H1 (cell line): Measurements from ENCODE around the gene DMXL2. TPM values are rescaled to one million over a fixed set of nuclear protein-coding genes. Genes with fewer than 3 reads are reported as not detected.
A peak's percentile ranks its signal among the peaks of the same experiment; 100 is the strongest.

Source experiments
- CTCF ChIA-PET: fragments of 300-600 bp; sonication (Branson Sonifier 250); formaldehyde crosslinking; loops from one replicate; lab custom pipeline; 2021; ENCODE audit not compliant: partially characterized antibody; lab: Charles Lee
- POLR2A ChIA-PET: fragments of 300-600 bp; sonication (Branson Sonifier 250); formaldehyde crosslinking; loops from one replicate; lab custom pipeline; 2021; ENCODE audit warnings: inconsistent platforms; ENCODE audit not compliant: partially characterized antibody; lab: Charles Lee
- DNase-seq, 2 experiments: peaks; one replicate each; pipeline versions ENCODE4 v3.0.0 to v3.0.0-alpha.2; 2010 to 2022; ENCODE audit warnings: low spot score in 2 of 2, low read depth in 1 of 2, mixed read lengths in 1 of 2
- FAIRE-seq: peaks from 2 replicates; lab custom pipeline; 2011; peaks lifted over from hg19 to GRCh38; lab: Jason Lieb, UNC
- H2AFZ ChIP-seq: 2 replicates; pipeline ENCODE4 v1.8.1; 2012; ENCODE audit warnings: low read length, inconsistent platforms
- H2AK5ac ChIP-seq: 2 replicates; pipeline ENCODE4 v1.6.1; 2013; ENCODE audit warnings: low read depth, low read length
- H2BK120ac ChIP-seq: replicated peaks from 2 replicates; pipeline ENCODE3; 2013; ENCODE audit warnings: low read depth, low read length, inconsistent platforms
- H2BK12ac ChIP-seq: 2 replicates; pipeline ENCODE4 v1.6.1; 2013; ENCODE audit warnings: low read depth, low read length
- H2BK15ac ChIP-seq: 2 replicates; pipeline ENCODE4 v1.6.1; 2013; ENCODE audit warnings: low read length
- H2BK20ac ChIP-seq: 2 replicates; pipeline ENCODE4 v1.6.1; 2013; ENCODE audit warnings: low read length
- H2BK5ac ChIP-seq: 2 replicates; pipeline ENCODE4 v1.6.1; 2013; ENCODE audit warnings: low read depth, low read length
- H3K14ac ChIP-seq: 2 replicates; pipeline ENCODE4 v1.6.1; 2013; ENCODE audit warnings: inconsistent platforms; ENCODE audit not compliant: insufficient read length
- H3K18ac ChIP-seq: 2 replicates; pipeline ENCODE4 v1.6.1; 2013; ENCODE audit warnings: low read length; ENCODE audit errors: extremely low read depth
- H3K23ac ChIP-seq: 2 replicates; pipeline ENCODE4 v1.6.1; 2013; ENCODE audit warnings: inconsistent platforms; ENCODE audit not compliant: insufficient read length
- H3K23me2 ChIP-seq: 2 replicates; pipeline ENCODE4 v1.6.1; 2013; ENCODE audit warnings: low read depth, low read length
- H3K27ac ChIP-seq: 2 replicates; pipeline ENCODE4 v1.6.1; 2011; ENCODE audit warnings: low read depth, low read length, inconsistent platforms
- H3K27me3 ChIP-seq, 4 experiments: replicated peaks in 1 of 4; 1 replicate in 1 of 4; 2 replicates in 3 of 4; pipeline versions ENCODE4 v1.6.1 to v1.8.1; 2011 to 2013; ENCODE audit warnings: low read length in 3 of 4, mild to moderate bottlenecking in 3 of 4, inconsistent platforms in 2 of 4, mixed read lengths in 2 of 4, moderate library complexity in 1 of 4; ENCODE audit not compliant: control insufficient read depth in 3 of 4, insufficient read depth in 3 of 4; ENCODE audit errors: extremely low read depth in 1 of 4
- H3K36me3 ChIP-seq, 4 experiments: 2 replicates each; pipeline versions ENCODE4 v1.6.1 to v1.8.1; 2011 to 2013; ENCODE audit warnings: mild to moderate bottlenecking in 4 of 4, low read length in 3 of 4, moderate library complexity in 2 of 4, control low read depth in 1 of 4, inconsistent platforms in 1 of 4; ENCODE audit not compliant: insufficient read depth in 4 of 4, control insufficient read depth in 2 of 4
- H3K4ac ChIP-seq: replicated peaks from 2 replicates; pipeline ENCODE3; 2013; ENCODE audit warnings: low read length, low read depth, mixed read lengths, inconsistent platforms; ENCODE audit not compliant: insufficient read length
- H3K4me1 ChIP-seq, 4 experiments: replicated peaks in 1 of 4; 1 replicate in 1 of 4; 2 replicates in 3 of 4; pipeline versions ENCODE4 v1.6.1 to v1.8.1; 2011 to 2013; ENCODE audit warnings: low read length in 3 of 4, inconsistent platforms in 2 of 4, mixed read lengths in 1 of 4; ENCODE audit not compliant: insufficient read depth in 4 of 4, control insufficient read depth in 3 of 4
- H3K4me2 ChIP-seq, 2 experiments: 2 replicates each; pipeline versions ENCODE4 v1.6.1 to v1.8.1; 2011 to 2013; ENCODE audit warnings: low read depth in 2 of 2, low read length in 2 of 2, control low read depth in 1 of 2, inconsistent platforms in 1 of 2, mild to moderate bottlenecking in 1 of 2; ENCODE audit not compliant: insufficient read depth in 1 of 2
- H3K4me3 ChIP-seq, 4 experiments: fragments of 200-600, 300-600 bp in 1 of 4; sonication (generic), shearing (Covaris generic), sonication (Bioruptor Twin) in 1 of 4; 2 replicates each; pipeline versions ENCODE4 v1.5.1 to v1.8.1; 2011 to 2016; ENCODE audit warnings: low read length in 4 of 4, low read depth in 3 of 4, control low read depth in 2 of 4, inconsistent platforms in 2 of 4, mild to moderate bottlenecking in 2 of 4, mixed read lengths in 1 of 4, moderate library complexity in 1 of 4; ENCODE audit not compliant: insufficient read depth in 2 of 4; ENCODE audit errors: extremely low read depth in 1 of 4
- H3K56ac ChIP-seq: replicated peaks from 2 replicates; pipeline ENCODE3; 2013; ENCODE audit warnings: low read depth, mild to moderate bottlenecking, mixed read lengths, low read length, inconsistent platforms; ENCODE audit not compliant: insufficient read length
- H3K79me1 ChIP-seq: 2 replicates; pipeline ENCODE4 v1.6.1; 2013; ENCODE audit warnings: low read depth, low read length, control low read depth
- H3K79me2 ChIP-seq, 2 experiments: 2 replicates each; pipeline versions ENCODE4 v1.6.1 to v1.8.1; 2012 to 2013; ENCODE audit warnings: low read length in 2 of 2, mild to moderate bottlenecking in 2 of 2, inconsistent platforms in 1 of 2; ENCODE audit not compliant: insufficient read depth in 2 of 2, control insufficient read depth in 1 of 2
- H3K9ac ChIP-seq, 4 experiments: replicated peaks in 1 of 4; 1 replicate in 1 of 4; 2 replicates in 3 of 4; pipeline versions ENCODE4 v1.6.1 to v1.8.1; 2011 to 2013; ENCODE audit warnings: low read depth in 3 of 4, low read length in 3 of 4, control low read depth in 2 of 4, mild to moderate bottlenecking in 2 of 4, moderate library complexity in 2 of 4, inconsistent platforms in 1 of 4; ENCODE audit errors: extremely low read depth in 1 of 4
- H3K9me3 ChIP-seq, 2 experiments: 2 replicates each; pipeline versions ENCODE4 v1.6.1 to v1.8.1; 2012 to 2013; ENCODE audit warnings: mild to moderate bottlenecking in 2 of 2, moderate library complexity in 2 of 2, control low read depth in 1 of 2, inconsistent platforms in 1 of 2, low read depth in 1 of 2, low read length in 1 of 2, mixed read lengths in 1 of 2; ENCODE audit not compliant: insufficient read depth in 2 of 2
- H4K20me1 ChIP-seq, 2 experiments: replicated peaks in 1 of 2; 2 replicates each; pipeline versions ENCODE3 to v1.8.1; 2011 to 2013; ENCODE audit warnings: inconsistent platforms in 2 of 2, low read length in 2 of 2, mild to moderate bottlenecking in 1 of 2; ENCODE audit not compliant: insufficient read depth in 2 of 2, control insufficient read depth in 1 of 2
- H4K5ac ChIP-seq: 2 replicates; pipeline ENCODE4 v1.6.1; 2013; ENCODE audit warnings: low read length, low read depth, mixed read lengths, inconsistent platforms; ENCODE audit not compliant: insufficient read length
- H4K8ac ChIP-seq: 2 replicates; pipeline ENCODE4 v1.8.0; 2013; ENCODE audit warnings: mild to moderate bottlenecking, moderate library complexity, low read length, inconsistent platforms; ENCODE audit not compliant: insufficient read depth; ENCODE audit errors: extremely low read depth
- H4K91ac ChIP-seq: replicated peaks from 2 replicates; pipeline ENCODE3; 2013; ENCODE audit warnings: low read length, mixed read lengths, inconsistent platforms; ENCODE audit not compliant: insufficient read length
- BACH1 ChIP-seq: IDR thresholded peaks from 2 replicates; pipeline ENCODE4 v1.6.1; 2012; ENCODE audit warnings: low read length, improper control_type of control experiment
- EZH2 ChIP-seq: fragments of 200-600 bp; sonication (generic); IDR thresholded peaks from 2 replicates; pipeline ENCODE4 v1.7.1; 2012; ENCODE audit warnings: low read depth, mild to moderate bottlenecking, moderate library complexity, low read length, inconsistent platforms; ENCODE audit not compliant: severe bottlenecking
- MAX ChIP-seq: IDR thresholded peaks from 2 replicates; pipeline ENCODE4 v1.6.1; 2012; ENCODE audit warnings: inconsistent platforms
- RNF2 ChIP-seq: fragments of 200-900, 300-1000 bp; sonication (generic); IDR thresholded peaks from 2 replicates; pipeline ENCODE4 v1.7.1; 2016; ENCODE audit warnings: borderline replicate concordance, low read depth, mild to moderate bottlenecking, antibody characterized with exemption, low read length; ENCODE audit not compliant: poor library complexity, severe bottlenecking; ENCODE audit errors: missing control alignments
- SIRT6 ChIP-seq: IDR thresholded peaks from one replicate; pipeline ENCODE4 v1.7.1; 2012; ENCODE audit warnings: low read length, inconsistent platforms
- SP4 ChIP-seq: IDR thresholded peaks from 2 replicates; pipeline ENCODE4 v1.6.1; 2012; ENCODE audit warnings: low read length, inconsistent platforms
- TAF7 ChIP-seq: optimal IDR thresholded peaks from 2 replicates; pipeline ENCODE3; 2011; ENCODE audit warnings: low read depth, mild to moderate bottlenecking, inconsistent platforms, low read length, moderate library complexity, borderline replicate concordance
- TEAD4 ChIP-seq: IDR thresholded peaks from 2 replicates; pipeline ENCODE4 v1.6.1; 2012; ENCODE audit warnings: low read depth, low read length, inconsistent platforms, mixed read lengths
- WGBS, 2 experiments: shearing (Covaris generic) in 1 of 2; methylation state at CpG; one replicate each; pipeline versions ENCODE4 v1.1.6 to v1.1.7; 2013 to 2015; ENCODE audit warnings: low lambda C conversion rate in 2 of 2, mixed read lengths in 2 of 2, inconsistent platforms in 1 of 2, low coverage in 1 of 2, missing lambda C conversion rate in 1 of 2; ENCODE audit not compliant: insufficient replicate concordance in 2 of 2, insufficient coverage in 1 of 2, insufficient read length in 1 of 2; ENCODE audit errors: extremely low coverage in 1 of 2, missing lambda C conversion rate in 1 of 2; 5-methylcytosine and 5-hydroxymethylcytosine counted together
- polyA plus RNA-seq, 7 experiments: library from polyadenylated mRNA; depleted of rRNA in 3 of 7; stranded (reverse) in 5 of 7; unstranded in 2 of 7; fragments of >200 nt in 5 of 7; fragments of 200-250 nt in 2 of 7; gene quantifications; 1 replicate in 5 of 7; 2 replicates in 1 of 7; 4 replicates in 1 of 7; pipeline versions ENCODE4 v1.2.1 to v1.2.3, GENCODE V29; 2011 to 2013; ENCODE audit warnings: missing spikeins in 2 of 7, mixed read lengths in 2 of 7
- total RNA-seq: library from RNA; stranded (reverse); fragmentation: NEBNext Ultra II Directional; extraction: Animal tissue kit (Norgen Biotek cat#: 25700); gene quantifications from 2 replicates; pipeline ENCODE4 v1.2.1, GENCODE V29; 2021

Gene DMXL2
- total and polyA plus RNA-seq, 2 of the 8 experiments (the other 6 are each of a cell fraction or from before 2014, with no cell fraction given): 9.5 to 10.6 TPM

GRCh38 chr15:51620641-51621040 lies 1.9 kb downstream of the DMXL2 start:
- no peak overlapping the region for H4K8ac ChIP-seq
- H3K27me3 ChIP-seq: peaks cover 0 to 10% (median 4%) of the 10 kb centered on the region in 4 experiments; a peak in 5 of 7 replicates
- no peak overlapping the region for H3K56ac ChIP-seq
- 81% methylated on average over 4 of the region's 4 CpGs; no CpG with 5 or more reads in 1 of the 2 experiments for WGBS, 2 experiments
- CTCF ChIA-PET: interaction anchor here (1.3 kb wide), 2 partner anchors 84 to 156 kb away, joined by 6 read pairs; no protein-coding TSS in a partner anchor
- no peak overlapping the region for H4K5ac ChIP-seq
- no peak overlapping the region for H2BK5ac ChIP-seq
- H3K79me1 ChIP-seq: no peaks in the 10 kb centered on the region
- no peak overlapping the region for H2BK20ac ChIP-seq
- TF ChIP-seq SIRT6 (no peak), SP4 (no peak), EZH2 (no peak), BACH1 (no peak), MAX (no peak), TEAD4 (no peak), TAF7 (no peak), RNF2 (no peak)
- FAIRE-seq (no peak), DNase-seq (no peak)
- no peak overlapping the region for H3K4ac ChIP-seq
- H3K4me2 ChIP-seq: no peak overlapping the region; a peak in 1 of 4 replicates
- H2BK12ac ChIP-seq: no peak overlapping the region
- POLR2A ChIA-PET: interaction anchor here (1.6 kb wide), 1 partner anchor 32 kb away, joined by 3 read pairs; no protein-coding TSS in a partner anchor
- no peak overlapping the region for H3K4me3 ChIP-seq
- no peak overlapping the region for H2BK120ac ChIP-seq
- no peak overlapping the region for H2BK15ac ChIP-seq
- no peak overlapping the region for H2AK5ac ChIP-seq
- H3K4me1 ChIP-seq: peaks cover 0 to 5% (median 4%) of the 10 kb centered on the region in 4 experiments; a peak in 4 of 7 replicates
- no peak overlapping the region for H3K23ac ChIP-seq
- H4K91ac ChIP-seq: no peak overlapping the region
- H3K9me3 ChIP-seq: no peaks in the 10 kb centered on the region
- H3K9ac ChIP-seq: peak overlapping the region in 1 of 4 experiments; percentile 60; a peak in 1 of 7 replicates
- no peaks in the 10 kb centered on the region; a peak in 1 of 4 replicates for H3K79me2 ChIP-seq
- peaks cover 6% of the 10 kb centered on the region; the same call in 1 of the 2 replicates for H3K23me2 ChIP-seq
- no peak overlapping the region for H3K14ac ChIP-seq
- no peak overlapping the region for H3K18ac ChIP-seq
- H3K36me3 ChIP-seq: no peaks in the 10 kb centered on the region
- no peak overlapping the region for H3K27ac ChIP-seq
- no peak overlapping the region for H2AFZ ChIP-seq
- peaks cover 0 to 3% of the 10 kb centered on the region in 2 experiments for H4K20me1 ChIP-seq
